ENCODE data around the gene TMEM130.
"Not testable (repeated sequence)": the region's sequence is repeated elsewhere in the genome, so short reads cannot be mapped to it uniquely, and the experiment has no call there.

TMEM130 gene

DNA sequence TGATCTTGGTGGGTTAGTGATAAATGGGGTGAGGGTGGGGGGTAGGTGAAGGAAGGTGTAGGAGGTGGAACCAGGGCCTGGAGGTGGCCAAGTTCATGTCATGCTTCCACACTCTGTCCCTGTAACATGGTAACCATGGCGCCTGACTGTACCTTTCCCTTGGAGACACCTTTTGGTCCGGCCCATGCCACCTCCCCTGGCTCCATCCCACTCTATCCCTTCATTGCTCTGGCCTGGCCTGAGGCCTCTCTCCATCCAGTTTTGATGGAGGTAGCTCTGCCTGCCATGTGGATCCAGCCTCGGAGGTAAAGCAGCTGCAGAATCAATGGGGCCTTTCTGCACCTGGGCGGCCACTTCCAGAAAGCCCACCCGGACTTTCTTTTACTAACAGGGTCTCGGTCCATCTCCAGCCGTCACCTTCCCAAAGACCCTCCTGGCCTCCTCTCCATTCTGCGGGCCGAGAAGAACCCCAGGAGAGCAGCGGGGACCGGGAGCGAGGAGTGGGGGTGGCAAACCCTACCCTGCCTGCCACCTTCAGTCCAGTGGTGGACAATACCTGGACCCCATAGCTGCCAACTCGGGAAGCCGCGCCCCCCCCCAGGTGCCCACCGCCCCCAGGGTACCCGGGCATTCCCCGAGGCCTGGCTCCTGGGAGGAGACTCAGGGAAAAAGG is 8.0 kb upstream of the TMEM130 start:
- DNase-seq (ENCODE audit: low read depth, low spot score) = no peak

DNA sequence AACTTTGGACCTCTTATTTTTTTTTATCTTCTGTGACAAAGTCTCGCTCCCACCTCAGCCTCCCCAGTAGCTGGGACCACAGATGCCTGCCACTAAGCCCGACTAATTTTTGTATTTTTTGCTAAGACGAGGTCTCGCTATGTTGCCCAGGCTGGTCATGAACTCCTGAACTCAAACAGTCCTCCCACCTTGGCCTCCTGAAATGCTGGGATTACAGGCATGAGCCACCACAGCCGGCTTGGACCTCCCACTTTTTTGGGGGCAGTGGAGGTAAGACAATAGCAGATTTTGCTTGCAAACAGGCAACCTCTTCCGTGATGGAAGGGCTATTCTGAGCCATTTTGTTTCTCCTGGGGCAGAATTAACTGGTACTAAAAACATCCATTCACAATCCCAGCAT is 7.3 kb upstream of the TMEM130 start:
- DNase-seq (ENCODE audit: low read depth, low spot score) = no peak

DNA sequence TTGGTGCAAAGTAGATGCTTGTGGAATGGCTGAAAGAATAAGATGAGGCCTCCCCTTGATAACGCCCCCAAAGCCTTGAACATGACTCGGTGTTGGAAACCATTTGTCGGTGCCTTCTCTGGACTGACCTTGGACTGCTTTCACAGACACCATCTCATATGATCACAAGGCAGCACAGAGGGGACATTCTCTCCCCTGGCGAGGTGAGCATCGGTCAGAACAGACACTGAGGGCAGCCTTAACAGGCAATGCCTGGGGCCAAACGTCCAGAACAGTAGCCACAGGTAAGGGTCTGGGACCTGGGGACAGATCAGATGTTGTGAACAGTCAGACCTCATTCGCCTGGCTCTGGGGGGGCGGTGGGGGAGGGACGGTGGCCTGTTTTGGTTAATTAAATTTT is 5.7 kb upstream of the TMEM130 start:
- no peak for DNase-seq (ENCODE audit: low read depth, low spot score)

DNA sequence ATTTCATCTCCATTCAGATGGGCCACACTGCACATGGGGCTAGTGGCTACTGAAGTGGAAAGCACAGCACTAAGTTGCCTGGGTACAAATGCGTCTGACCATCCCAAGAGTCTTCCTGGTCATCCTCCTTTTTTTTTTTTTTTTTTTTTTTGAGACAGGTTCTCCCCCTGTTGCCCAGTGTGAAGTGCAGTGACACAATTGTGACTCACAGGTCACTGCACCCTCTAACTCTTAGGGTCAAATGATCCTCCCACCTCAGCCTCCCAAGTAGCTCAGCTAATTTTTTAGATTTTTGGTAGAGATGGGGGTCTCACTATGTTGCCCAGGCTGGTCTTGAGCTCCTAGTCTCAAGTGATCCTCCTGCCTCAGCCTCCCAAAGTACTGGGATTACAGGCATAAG is 5.1 kb upstream of the TMEM130 start:
- DNase-seq (ENCODE audit: low read depth, low spot score) = no peak

DNA sequence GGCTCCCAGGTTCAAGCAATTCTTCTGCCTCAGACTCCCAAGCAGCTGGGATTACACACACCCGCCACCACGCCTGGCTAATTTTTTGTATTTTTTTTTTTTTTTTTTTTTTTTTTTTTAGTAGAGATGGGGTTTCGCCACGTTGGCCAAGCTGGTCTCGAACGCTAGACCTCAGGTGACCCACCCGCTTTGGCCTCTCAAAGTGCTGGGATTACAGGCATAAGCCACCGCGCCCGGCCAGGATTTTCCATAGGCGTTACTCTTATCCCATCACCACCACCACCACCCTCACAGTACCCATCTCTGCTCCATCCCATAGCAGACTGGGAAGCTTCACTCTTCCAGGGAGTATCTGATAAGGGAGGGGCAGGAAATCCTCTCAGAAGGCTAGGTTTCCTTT is 3.8 kb upstream of the TMEM130 start:
- not testable (repeated sequence) for DNase-seq (ENCODE audit: low read depth, low spot score)

DNA sequence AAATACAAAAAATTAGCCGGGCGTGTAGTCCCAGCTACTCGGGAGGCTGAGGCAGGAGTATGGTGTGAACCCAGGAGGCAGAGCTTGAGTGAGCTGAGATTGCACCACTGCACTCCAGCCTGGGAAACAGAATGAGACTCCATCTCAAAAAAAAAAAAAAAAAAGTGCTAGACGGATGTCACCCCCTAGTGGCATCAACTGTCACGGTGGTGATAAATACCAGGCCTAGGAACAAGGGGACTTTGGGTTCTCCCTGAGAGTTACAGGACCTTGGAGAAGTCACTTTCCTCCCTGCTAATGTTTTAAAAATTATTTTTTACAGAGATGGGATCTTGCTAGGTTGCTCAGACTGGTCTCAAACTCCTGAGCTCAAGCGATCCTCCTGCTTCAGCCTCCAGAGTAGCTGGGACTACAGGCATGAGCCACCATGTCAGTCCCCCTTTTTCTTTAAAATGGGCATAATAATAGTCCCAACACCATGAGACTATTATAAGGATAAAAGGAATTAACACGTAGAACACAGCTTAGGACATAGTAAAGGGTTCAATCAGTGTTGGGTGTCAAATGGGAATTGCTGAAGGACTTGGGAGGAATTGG is 2.6 kb upstream of the TMEM130 start:
- no peak for DNase-seq (ENCODE audit: low read depth, low spot score)

DNA sequence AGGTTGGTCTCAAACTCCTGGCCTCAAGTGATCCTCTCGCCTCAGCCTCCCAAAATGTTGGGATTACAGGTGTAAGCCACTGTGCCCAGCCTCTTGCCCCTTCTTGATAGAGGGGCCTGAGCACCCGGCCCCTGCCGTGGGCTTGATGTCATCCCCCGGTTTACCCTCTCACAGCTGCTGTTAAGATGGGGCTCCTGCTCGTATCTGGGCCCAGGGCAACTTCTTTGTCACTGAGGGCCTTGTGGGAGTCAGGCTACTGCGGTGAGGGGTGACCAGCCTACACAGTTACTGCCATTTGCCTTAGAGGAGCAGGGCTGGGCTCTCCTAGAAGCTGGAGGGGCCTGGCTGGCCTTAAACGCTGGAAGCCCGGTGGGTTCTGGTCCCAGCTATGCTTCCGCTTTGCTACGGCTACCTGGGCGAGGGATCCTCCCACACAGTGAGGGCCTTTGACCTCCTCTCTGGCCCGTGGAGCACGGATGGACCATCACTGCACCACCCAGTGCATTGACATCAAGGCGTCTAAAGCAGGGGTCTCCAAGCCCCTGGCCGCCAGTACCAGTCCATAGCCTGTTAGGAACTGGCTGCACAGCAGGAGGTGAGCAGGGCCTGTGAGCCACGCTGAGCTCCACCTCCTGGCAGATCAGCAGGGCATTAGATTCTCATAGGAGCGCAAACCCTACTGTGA is 1.1 kb upstream of the TMEM130 start:
- no peak for DNase-seq (ENCODE audit: low read depth, low spot score)

DNA sequence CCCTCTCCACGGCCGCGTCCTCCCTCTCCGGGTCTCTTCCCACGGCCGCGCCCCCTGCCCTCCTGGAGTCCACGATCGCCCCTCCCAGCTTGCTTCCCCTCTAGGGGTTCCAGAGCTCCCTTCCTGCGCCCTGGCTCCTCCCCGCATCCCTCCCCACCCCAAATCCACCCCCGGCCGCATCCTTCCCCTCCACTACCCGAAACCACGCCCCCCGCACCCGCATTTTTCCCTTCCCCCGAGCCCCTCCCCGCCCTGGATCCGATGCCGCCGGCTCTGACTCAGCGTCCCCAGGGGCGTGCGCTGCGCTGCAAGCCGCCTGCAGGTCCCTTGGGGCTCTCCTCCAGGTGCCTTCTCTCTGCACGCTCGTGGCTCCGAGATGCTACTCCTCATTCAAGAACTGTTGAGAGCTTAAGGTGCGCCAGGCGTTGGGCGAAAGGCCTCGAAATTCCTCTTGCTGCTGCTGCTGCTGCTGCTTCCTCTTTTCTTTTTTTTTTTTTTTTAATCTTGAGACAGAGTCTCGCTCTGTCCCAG is 372 bp upstream of the TMEM130 start:
- no peak for DNase-seq (ENCODE audit: low read depth, low spot score)

DNA sequence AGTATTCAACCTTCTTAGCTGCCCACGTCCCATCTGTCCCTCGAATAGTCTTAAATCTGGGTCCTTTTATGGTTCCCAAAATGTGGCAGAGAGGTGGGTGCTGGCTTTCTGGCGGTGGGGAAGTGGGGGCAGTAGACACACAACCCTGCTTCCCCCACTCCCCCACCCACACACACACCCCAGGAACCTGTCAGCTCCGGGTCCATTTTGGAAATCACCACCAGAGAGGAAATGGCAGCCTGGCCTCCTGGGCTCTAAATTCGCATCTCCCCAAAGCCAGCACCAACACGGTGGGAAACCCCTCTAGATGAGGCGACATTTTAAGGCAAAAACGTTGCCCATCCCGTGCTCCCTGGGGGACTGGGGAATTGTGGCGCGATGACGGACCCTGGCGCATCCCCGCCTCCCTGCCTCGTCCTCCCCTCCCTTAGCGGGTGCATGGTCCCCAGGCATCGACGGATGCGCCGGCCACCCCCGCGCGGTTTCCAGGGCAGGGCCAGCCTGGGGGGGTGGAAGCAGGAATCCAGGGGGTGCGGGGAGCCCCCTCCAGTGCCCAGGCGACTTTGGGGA is 702 bp downstream of the TMEM130 start:
- no peak for DNase-seq (ENCODE audit: low read depth, low spot score)

DNA sequence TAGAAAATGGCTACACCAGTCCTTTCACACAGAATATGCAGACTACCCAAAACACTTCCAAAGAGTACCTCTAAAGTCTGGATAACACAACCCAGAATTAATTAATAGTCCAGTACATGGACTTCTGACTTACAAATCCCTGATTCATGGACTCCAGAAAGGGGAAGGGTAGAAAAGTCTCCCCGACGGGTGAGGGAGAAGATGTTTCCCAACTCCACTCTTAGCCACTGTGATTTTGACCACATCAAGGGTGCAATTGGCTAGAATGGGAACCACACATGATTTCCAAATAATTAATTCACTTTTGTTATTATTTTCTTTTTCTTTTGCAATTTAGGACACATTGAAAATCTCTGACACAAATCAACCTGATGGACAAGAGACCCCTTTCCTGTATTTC is 1.4 kb downstream of the TMEM130 start:
- DNase-seq (ENCODE audit: low read depth, low spot score) = no peak

DNA sequence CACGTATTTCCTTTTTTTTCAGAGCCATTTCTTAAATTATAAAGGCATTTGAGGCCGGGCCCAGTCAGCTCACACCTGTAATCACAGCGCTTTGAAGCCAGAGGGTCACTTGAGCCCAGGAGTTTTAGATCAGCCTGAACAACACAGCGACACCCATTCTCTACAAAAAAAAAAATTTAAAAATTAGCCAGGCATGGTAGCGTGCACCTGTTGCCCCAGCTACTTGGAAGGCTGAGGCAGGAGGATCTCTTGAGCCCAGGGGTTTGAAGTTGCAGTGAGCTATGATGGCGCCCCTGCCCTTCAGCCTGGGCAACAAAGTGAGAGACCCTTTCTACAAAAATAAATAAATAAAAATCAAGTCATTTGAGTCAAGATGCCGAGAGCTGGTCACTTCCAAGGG is 3.0 kb downstream of the TMEM130 start:
- DNase-seq (ENCODE audit: low read depth, low spot score) = no peak

DNA sequence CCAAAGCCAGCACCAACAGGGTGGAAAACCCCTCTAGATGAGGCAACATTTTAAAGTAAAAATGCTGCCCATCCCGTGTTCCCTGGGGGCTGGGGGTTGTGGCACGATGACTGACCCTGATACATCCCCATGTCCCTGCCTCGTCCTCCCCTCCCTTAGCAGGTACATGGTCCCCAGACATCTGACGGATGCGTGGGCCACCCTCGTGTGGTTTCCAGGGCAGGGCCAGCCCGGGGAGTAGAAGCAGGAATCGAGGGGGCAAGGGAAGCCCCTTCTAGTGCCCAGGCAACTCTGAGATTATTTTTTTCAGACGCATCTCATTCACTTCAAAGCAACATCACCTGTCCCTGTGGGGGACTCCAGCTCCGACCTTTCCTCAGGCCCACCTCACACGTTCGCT is 3.5 kb downstream of the TMEM130 start:
- no peak for DNase-seq (ENCODE audit: low read depth, low spot score)

DNA sequence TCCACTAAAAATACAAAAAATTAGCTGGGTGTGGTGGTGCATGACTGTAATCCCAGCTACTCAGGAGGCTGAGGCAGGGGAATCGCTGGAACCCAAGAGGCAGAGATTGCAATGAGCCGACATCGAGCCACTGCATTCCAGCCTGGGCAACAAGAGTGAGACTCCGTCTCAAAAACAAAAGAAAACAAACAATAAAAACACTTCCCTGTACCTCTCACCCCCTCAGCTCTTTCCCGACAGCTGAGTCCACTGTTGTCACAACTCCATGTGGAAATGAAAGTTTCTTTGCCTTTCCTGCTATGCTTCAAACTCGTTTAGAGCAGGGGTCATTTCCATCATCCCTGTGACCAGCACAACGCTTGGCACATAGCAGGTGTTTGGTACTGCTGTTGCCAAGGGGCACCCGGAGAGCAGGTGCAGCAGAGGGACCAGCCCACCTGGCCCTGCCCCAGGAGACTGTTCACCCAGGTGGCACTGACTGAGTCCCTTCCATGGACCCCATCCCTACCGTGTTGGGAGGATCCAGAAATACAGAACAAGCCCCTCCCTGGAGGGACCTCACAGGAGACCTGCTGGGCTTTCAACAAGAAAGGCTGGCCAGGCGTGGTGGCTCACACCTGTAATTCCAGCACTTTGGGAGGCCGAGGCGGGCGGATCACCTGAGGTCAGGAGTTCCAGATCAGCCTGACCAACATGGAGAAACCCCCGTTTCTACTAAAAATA is 4.9 kb downstream of the TMEM130 start:
- DNase-seq (ENCODE audit: low read depth, low spot score) = no peak

DNA sequence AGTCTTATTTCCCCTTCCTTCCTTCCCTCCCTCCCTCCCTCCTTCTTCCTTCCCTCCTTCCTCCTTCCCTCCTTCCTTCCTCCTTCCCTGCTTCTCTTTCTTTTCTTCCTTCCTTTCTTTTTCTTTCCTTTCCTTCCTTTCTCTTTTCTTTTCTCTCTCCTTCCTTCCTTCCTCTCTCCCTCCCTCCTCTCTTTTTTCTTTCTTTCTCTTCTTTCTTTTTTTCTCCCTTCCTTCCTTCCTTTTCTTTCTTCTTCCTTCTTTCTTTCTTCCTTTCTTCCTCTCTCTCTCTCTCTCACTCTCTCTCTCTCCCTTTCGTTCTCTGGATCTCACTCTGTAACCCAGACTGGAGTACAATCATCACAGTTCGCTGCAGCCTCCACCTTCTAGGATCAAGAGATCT is 6.2 kb downstream of the TMEM130 start:
- no peak for DNase-seq (ENCODE audit: low read depth, low spot score)

DNA sequence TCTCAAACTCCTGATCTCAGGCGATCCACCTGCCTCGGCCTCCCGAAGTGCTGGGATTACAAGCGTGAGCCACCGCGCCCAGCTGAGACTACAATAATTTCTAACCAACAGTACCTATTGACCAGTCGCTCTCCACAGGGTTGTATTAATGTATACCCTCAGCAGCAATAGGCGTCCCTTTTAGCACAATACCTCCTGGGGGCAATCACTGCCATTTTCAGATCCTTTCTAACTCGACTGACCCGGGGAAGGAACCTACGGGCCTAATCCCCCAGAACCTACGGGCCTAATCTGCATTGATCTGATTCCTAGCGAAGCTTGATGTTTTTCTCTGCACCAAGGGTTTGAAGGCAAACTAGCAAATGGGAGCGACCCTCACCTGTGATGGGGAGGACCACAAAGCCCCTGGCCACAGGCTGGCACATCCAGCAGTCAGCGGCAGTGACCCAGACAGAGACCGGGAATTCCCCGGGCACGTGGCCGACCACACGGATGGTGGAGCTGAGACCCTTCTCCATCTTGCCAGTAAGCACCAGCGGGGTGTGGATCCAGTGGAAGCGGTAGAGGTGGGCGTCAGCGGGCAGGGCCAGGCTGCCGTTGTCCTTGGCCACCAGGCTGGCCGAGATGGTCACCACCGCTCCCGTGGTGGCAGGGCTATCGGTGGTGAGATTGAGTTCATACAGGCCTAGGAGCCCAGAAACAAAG is 6.9 kb downstream of the TMEM130 start:
- no peak for DNase-seq (ENCODE audit: low read depth, low spot score)

DNA sequence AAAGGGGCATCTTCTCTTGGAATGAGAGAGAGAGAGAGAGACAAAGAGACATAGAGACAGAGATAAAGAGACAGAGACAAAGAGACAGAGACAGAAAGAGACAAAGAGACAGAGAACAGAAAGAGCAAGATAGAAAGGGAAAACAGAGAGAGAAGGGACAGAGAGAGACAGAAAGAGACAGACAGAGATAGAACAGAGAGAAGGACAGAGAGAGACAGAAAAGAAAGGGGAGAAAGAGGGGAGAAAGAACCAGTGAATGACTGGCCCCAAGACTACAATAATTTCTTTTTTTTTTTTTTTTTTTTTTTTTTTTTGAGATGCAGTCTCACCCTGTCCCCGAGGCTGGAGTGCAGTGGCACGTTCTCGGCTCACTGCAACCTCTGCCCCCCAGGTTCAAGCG is 7.6 kb downstream of the TMEM130 start:
- DNase-seq (ENCODE audit: low read depth, low spot score) = no peak

DNA sequence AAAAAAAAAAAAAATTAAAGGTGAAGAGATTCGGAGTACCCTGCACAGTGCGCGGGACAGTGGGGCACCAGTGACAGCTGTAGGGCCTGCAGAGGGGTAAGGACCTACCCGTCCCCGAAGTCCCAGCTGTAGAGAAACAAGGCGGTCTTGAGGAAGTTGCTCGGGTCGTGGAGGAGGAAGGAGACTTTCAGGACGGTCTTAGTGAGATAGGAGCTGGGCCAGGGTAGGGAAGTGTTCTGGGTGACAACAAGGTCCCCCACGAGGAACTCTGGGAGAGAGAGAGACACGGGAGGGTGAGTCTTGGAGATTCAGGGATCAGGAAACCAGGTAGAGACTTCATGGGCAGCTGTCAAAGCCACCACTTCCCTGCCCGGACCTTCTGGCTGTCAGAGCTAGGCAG is 9.7 kb downstream of the TMEM130 start:
- no peak for DNase-seq (ENCODE audit: low read depth, low spot score)

DNA sequence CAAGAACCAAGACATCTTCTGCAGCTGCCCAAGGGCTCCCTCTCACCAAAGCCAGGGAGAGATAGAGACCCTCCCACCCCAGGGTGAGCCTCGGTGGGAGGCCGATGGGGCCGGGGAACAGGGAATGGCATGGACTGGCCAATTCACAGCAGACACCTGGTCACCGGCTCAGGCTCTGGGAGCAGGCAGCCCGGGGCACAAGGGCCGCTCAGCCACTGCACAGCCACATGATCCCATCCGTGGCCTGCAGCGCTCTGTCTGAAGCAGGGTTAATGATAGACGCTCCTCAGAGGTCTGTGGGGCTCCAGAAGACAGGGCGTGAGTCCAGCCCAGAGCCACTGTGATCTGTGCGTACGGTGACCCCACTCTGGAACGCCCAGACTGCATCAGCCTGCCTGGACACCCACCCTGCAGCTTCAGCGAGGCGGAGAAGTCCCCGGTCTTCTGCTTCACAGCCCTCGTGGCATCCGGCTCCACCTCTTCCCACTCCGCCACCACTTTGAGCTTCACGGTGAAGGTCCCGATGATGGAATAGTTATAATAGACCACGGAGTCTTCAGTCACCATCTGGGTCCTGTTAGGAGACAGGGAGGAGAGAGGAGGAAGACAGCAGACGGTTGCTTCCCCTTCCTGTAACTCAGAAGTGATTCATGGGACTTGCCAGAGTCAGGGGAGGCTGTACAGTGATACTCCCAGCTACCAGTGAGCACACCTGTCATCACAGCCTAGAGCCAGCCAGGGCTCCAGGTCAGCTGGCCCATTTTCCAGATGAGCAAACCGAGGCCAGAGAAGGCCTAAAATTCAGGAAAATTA is 14.0 kb downstream of the TMEM130 start:
- DNase-seq (ENCODE audit: low read depth, low spot score) = no peak

DNA sequence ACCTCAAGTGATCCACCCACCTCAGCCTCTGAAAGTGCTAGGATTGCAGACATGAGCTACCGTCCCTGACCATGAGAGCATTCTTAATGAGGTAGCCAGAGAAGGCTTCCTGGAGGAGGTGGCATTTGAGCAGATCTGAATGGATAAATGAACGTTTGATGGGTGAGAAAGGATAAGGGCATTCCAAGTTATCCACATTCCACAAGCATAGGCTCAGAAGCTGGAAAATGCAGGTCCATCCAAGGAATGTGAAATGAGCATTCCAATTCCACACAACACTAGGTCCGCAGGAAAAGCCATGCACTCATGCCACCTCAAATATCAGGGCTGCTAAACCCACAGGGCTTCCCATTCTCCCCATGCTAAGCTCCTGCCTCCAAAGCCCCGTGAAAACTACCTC is 17.0 kb downstream of the TMEM130 start:
- no peak for DNase-seq (ENCODE audit: low read depth, low spot score)

DNA sequence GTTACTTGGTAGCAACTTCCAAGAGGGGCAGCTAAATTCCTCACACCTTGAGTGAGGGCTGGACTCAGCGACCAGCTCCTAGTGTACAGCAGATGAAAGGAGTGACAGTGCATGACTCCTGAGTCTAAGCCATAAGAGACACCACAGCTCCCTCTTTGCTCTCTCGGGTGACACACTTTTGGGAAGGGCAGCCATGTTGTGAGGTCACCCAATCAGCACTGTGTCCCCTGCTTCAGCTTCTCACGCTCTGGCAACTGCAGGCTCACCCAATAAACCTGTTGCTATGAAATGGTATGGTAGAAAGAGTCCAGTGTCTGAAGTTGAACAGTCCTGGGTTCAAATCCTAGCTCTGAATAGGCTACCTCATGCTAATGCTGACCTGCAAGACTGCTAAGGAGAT is 20.9 kb downstream of the TMEM130 start:
- DNase-seq (ENCODE audit: low read depth, low spot score) = no peak

DNA sequence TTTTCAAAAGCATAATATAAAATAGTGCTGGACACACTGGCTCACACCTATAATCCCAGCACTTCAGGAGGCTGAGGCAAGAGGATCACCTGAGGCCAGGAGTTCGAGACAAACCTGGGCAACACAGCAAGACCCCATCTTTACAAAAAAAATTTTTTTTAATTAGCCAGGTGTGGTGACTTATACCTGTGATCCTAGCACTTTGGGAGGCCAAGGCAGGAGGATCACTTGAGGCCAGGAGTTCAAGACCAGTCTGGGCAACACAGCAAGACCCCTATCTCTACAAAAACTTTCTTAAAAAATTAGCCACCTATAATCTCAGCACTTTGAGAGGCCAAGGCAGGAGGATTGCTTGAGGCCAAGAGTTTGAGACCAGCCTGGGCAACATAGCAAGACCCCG is 27.3 kb downstream of the TMEM130 start:
- not testable (repeated sequence) for DNase-seq (ENCODE audit: low read depth, low spot score)

All from smooth muscle cell of the brain vasculature (primary cell).